ENCODE measurements around the gene AKIP1. TPM values are rescaled to one million over a fixed set of nuclear protein-coding genes. Genes with fewer than 3 reads are reported as not detected.

The AKIP1 gene
- total RNA-seq, 2 experiments from 2014 or later, result 3.2 to 4.1 TPM

- TF ChIP-seq CTCF (IDR thresholded peaks at IDR 0.05), result no peak
- H3K27ac ChIP-seq (ENCODE audit: low read depth in 1 of 2, low read length in 2 of 2), result no peak overlapping the region
- H3K27me3 ChIP-seq (ENCODE audit: control insufficient read depth in 1 of 2, insufficient read depth in 2 of 2, low read length in 2 of 2), result no peaks in the 10 kb centered on the region
- H3K4me3 ChIP-seq (ENCODE audit: low read length), result no peak overlapping the region
- Mint-ChIP-seq H3K27ac (no peak overlapping the region), H3K27me3 (no peaks in the 10 kb centered on the region), H3K36me3 (ENCODE audit: low read depth) (no peaks in the 10 kb centered on the region), H3K4me1 (ENCODE audit: low read depth) (no peaks in the 10 kb centered on the region), H3K9me3 (no peaks in the 10 kb centered on the region), H3K4me3 (no peak overlapping the region)
- ChIA-PET CTCF (no interaction called here), POLR2A (no interaction called here)
- DNase-seq (no peak), ATAC-seq (ENCODE audit: poor library complexity) (no peak)
- no peaks in the 10 kb centered on the region for H3K9me3 ChIP-seq (ENCODE audit: control insufficient read depth in 1 of 2, insufficient read depth in 1 of 2, low read length in 2 of 2)
- intact Hi-C loops (cut with DNase I, micrococcal nuclease), result no loop called here
- H3K4me1 ChIP-seq (ENCODE audit: insufficient read depth, low read length), result no peaks in the 10 kb centered on the region
- no peaks in the 10 kb centered on the region for H3K36me3 ChIP-seq (ENCODE audit: insufficient read depth, low read length)
Observed at GRCh38 chr11:8937159-8937558, 26.2 kb downstream of the AKIP1 start.

GRCh38 chr11:8937659-8938058 lies 26.7 kb downstream of the AKIP1 start:
- H3K4me1 Mint-ChIP-seq (ENCODE audit: low read depth), result no peaks in the 10 kb centered on the region
- no peak for TF ChIP-seq CTCF (IDR thresholded peaks at IDR 0.05)
- no peaks in the 10 kb centered on the region for H3K36me3 Mint-ChIP-seq (ENCODE audit: low read depth)
- H3K4me1 ChIP-seq (ENCODE audit: insufficient read depth, low read length), result no peaks in the 10 kb centered on the region
- H3K27me3 ChIP-seq (ENCODE audit: control insufficient read depth in 1 of 2, insufficient read depth in 2 of 2, low read length in 2 of 2), result no peaks in the 10 kb centered on the region
- no peaks in the 10 kb centered on the region for H3K27me3 Mint-ChIP-seq
- H3K9me3 Mint-ChIP-seq, result no peaks in the 10 kb centered on the region
- H3K27ac ChIP-seq (ENCODE audit: low read depth in 1 of 2, low read length in 2 of 2), result no peak overlapping the region
- ChIA-PET CTCF (no interaction called here), POLR2A (no interaction called here)
- no peaks in the 10 kb centered on the region for H3K36me3 ChIP-seq (ENCODE audit: insufficient read depth, low read length)
- DNase-seq (no peak), ATAC-seq (ENCODE audit: poor library complexity) (no peak)
- H3K27ac Mint-ChIP-seq, result no peak overlapping the region
- intact Hi-C loops (cut with DNase I, micrococcal nuclease), result no loop called here
- H3K9me3 ChIP-seq (ENCODE audit: control insufficient read depth in 1 of 2, insufficient read depth in 1 of 2, low read length in 2 of 2), result no peaks in the 10 kb centered on the region
- no peak overlapping the region for H3K4me3 ChIP-seq (ENCODE audit: low read length)
- H3K4me3 Mint-ChIP-seq, result no peak overlapping the region

GRCh38 chr11:8941341-8942103 lies 30.5 kb downstream of the AKIP1 start:
- ChIA-PET POLR2A (interaction anchor here (1.5 kb wide), 1 partner anchor 23 kb away, joined by 5 read pairs; the partner anchor contains the start of gene TMEM9B), CTCF (interaction anchor here (1.3 kb wide), 1 partner anchor 8 kb away, joined by 3 read pairs; no protein-coding TSS in a partner anchor)
- no peak overlapping the region for H3K4me3 Mint-ChIP-seq
- Histone ChIP-seq H3K36me3 (ENCODE audit: insufficient read depth, low read length) (no peaks in the 10 kb centered on the region), H3K27ac (ENCODE audit: low read depth in 1 of 2, low read length in 2 of 2) (no peak overlapping the region), H3K4me3 (ENCODE audit: low read length) (no peak overlapping the region), H3K4me1 (ENCODE audit: insufficient read depth, low read length) (no peaks in the 10 kb centered on the region), H3K9me3 (ENCODE audit: control insufficient read depth in 1 of 2, insufficient read depth in 1 of 2, low read length in 2 of 2) (no peaks in the 10 kb centered on the region), H3K27me3 (ENCODE audit: control insufficient read depth in 1 of 2, insufficient read depth in 2 of 2, low read length in 2 of 2) (no peaks in the 10 kb centered on the region)
- H3K27ac Mint-ChIP-seq, result no peak overlapping the region
- ATAC-seq (ENCODE audit: poor library complexity) (no peak), DNase-seq (no peak)
- H3K27me3 Mint-ChIP-seq, result no peaks in the 10 kb centered on the region
- H3K9me3 Mint-ChIP-seq, result no peaks in the 10 kb centered on the region
- intact Hi-C loops (cut with DNase I, micrococcal nuclease), result no loop called here
- H3K4me1 Mint-ChIP-seq (ENCODE audit: low read depth), result no peaks in the 10 kb centered on the region
- H3K36me3 Mint-ChIP-seq (ENCODE audit: low read depth), result no peaks in the 10 kb centered on the region
- no peak for TF ChIP-seq CTCF (IDR thresholded peaks at IDR 0.05)
